AG09319 (cell line): ENCODE measurements around the gene BCAS1.

ENCODE experiments used
- DNase-seq: peaks from one replicate; pipeline ENCODE4 v3.0.0-alpha.2; 2010; ENCODE audit warnings: low read depth; ENCODE audit errors: extremely low read depth
- TF ChIP-seq, protein P1 (sequence below): IDR thresholded peaks from 2 replicates; pipeline ENCODE4 v1.5.1; 2011; ENCODE audit warnings: low read depth, mild to moderate bottlenecking, inconsistent platforms, low read length, moderate library complexity

Gene BCAS1

DNA sequence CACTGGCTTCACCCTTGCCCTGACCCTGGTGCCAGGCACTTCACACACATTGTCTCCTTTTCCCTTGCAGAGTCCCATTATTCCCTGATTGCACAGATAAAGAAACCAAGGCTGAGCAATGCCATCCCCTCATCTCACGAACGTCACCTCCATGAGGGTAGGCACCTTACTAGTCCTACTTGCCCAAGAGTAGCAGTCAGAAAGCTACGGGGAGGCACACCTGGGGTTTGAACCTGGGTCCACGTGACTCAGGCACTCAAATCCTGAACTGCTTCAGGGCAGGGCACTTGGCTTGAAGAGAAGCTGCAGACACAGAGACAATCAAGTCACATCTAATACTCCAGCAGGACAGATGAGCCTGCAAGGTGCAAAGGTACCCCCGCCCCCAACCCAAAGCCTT is 1.9 kb downstream of the BCAS1 start:
- TF ChIP-seq, protein P1, sequence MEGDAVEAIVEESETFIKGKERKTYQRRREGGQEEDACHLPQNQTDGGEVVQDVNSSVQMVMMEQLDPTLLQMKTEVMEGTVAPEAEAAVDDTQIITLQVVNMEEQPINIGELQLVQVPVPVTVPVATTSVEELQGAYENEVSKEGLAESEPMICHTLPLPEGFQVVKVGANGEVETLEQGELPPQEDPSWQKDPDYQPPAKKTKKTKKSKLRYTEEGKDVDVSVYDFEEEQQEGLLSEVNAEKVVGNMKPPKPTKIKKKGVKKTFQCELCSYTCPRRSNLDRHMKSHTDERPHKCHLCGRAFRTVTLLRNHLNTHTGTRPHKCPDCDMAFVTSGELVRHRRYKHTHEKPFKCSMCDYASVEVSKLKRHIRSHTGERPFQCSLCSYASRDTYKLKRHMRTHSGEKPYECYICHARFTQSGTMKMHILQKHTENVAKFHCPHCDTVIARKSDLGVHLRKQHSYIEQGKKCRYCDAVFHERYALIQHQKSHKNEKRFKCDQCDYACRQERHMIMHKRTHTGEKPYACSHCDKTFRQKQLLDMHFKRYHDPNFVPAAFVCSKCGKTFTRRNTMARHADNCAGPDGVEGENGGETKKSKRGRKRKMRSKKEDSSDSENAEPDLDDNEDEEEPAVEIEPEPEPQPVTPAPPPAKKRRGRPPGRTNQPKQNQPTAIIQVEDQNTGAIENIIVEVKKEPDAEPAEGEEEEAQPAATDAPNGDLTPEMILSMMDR: no peak
- no peak for DNase-seq

DNA sequence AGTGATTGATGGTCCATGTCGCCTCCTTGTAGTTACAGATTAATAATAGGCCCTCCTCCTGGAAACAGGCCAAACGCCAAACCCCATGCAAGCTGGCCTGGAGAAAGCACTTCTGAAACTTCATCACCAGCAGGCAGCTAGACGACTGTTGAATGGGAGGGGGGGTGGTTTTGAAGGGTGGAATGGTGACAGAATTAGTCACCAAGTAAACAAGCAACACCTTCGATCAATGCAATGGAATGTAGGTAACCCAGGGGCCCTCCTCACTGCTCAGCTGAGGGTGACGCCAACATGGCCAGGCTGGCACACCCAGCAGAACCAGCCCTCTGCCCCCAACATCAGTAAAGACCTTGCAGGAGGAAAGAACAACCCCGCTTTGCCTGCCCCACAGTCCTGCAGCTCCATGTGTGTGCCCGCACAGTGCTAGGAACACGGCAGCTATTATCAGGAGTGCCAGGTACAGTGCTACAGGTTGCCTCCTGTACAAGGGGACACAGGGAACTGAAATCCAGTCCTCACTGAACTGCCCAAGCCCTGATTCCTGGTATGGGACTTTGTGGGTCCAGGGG is 2.7 kb downstream of the BCAS1 start:
- no peak for DNase-seq
- TF ChIP-seq, protein P1: no peak

DNA sequence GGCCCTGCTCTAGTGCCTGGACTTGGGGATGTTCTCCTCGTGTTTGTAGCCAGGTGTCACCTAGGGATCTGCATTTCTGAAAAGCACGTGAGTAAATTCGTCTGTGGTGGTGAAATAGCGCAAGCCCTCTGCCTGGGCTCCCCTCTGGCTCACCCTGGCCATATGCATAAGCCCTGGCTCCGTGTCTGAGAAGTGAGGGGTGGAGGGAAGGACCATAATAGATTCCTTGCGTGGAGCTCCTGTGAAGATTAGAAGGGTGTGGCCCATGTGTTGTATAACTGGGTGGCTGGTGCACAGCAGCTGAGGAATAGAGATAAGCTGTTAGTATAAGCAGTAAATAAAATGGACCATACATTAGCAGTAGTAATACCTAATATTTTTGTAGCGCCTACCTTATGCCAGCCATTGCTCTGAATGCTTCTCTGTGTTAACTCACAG is 4.8 kb downstream of the BCAS1 start:
- DNase-seq: no peak
- TF ChIP-seq, protein P1: no peak

DNA sequence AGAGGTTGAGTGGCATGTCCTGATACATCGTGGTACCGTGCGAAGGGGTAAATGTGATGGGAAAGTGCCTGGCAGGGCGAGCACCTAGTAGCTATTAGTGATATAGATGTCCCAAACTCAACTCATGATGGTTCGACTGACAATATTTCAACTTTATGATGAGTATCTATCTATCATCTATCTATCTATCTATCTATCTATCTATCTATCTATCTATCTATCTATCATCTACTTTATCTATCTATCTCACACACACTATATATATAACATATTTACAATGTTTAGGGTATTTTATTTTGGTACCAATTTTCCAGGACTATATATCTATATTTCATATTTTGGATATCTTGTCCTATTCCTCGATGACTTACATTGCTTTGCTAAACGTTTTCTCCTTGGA is 5.5 kb downstream of the BCAS1 start:
- DNase-seq: no peak
- TF ChIP-seq, protein P1: no peak

DNA sequence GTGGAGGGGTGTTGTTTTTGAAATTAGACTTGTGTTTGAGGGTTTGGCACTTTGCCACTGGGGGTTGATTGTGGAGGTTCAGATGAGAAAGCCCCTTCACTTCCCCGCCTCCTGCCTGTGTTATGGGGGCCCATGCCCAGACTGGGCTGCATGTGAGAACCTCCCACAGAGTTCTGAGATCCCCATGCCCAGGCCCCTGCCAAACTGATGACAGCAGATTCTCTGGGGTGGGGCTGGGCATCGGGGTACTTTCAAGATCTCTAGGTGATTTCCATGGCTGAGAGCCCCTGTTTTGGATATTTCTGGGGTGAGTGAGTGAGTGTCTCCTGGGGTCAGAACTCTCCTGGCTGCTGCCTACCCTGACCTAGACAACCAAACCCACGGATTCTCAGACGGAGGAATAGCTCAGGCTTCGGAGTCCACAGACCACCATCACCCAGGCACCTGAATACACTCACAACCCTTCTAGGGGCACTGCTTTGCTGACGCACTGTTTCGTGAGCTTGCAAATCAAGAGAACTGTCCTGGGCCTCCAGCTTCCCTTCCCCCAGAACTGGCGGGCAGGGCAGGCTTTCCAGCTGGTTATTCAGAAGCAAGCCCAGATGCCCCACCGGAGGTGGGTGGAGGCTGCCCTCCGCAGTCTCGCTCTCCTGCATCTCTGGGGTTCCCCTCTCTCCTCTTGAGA is 6.3 kb downstream of the BCAS1 start:
- TF ChIP-seq, protein P1: no peak
- no peak for DNase-seq

DNA sequence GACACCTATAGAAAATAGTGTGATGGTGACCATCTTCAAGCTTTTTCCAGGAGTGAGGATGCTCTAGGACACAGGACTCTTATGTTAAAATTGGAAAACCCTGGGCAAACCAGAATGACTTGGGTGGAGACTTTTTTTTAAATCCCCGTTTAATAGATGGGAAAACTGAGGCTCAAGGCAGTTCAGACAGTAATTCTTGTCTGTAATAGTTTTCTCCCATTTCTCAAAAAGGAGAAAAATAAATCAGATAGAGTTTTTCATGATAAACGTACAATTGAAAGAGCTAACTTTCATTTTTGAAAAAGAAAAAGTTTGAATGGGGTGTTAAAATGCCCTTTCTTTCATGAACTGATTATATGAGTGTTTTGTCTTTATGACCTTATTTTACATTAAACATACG is 6.8 kb downstream of the BCAS1 start:
- no peak for DNase-seq
- TF ChIP-seq, protein P1: no peak

DNA sequence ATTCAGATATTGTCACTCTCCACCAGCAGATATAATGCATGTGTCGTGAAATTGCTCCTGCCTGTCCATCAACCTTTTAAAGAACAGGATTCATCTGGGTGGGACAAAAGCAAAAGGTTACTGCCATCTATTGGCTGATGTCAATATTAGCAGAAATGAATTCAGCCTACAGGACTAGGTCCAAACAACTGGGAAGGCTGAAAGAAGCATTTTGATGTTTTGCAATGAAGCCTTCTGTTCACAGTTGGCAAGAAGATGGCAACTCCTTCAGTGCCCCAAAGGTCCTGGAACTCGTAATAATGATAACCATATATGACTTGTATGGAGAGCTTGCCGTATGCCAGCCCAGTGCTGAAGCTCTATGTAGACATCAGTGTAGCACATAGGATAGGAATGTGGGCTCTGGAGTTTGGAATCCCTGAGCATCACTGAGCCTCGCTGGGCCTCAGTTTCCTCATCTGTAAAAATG is 7.5 kb downstream of the BCAS1 start:
- TF ChIP-seq, protein P1: peak; percentile 63
- no peak for DNase-seq
